CD4-positive, alpha-beta T cell treated with Interleukin-4 for 4 hours (primary cell): Measurements from ENCODE around the gene EEA1.
"Not testable (repeated sequence)": the region's sequence is repeated elsewhere in the genome, so short reads cannot be mapped to it uniquely, and the experiment has no call there.

Experiments used
- DNase-seq: peaks from one replicate; pipeline ENCODE4 v3.0.0-alpha.2; 2020

Gene EEA1

DNA sequence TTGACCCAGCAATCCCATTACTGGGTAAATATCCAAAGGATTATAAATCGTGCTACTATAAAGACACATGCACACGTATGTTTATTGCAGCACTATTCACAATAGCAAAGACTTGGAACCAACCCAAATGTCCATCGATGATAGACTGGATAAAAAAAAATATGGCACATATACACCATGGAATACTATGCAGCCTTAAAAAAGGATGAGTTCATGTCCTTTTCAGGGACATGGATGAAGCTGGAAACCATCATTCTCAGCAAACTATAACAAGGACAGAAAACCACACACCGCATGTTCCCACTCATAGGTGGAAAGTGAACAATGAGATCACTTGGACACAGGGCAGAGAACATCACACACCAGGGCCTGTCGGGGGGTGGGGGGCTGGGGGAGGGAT lies 134.7 kb downstream of the EEA1 start:
- not testable (repeated sequence) for DNase-seq

GRCh38 chr12:92786045-92786444 lies 143.1 kb downstream of the EEA1 start:
- DNase-seq = no peak

GRCh38 chr12:92785563-92785950 lies 143.5 kb downstream of the EEA1 start:
- no peak for DNase-seq

GRCh38 chr12:92784797-92785562 lies 144.1 kb downstream of the EEA1 start:
- peak; percentile 71 for DNase-seq

GRCh38 chr12:92784356-92784755 lies 144.7 kb downstream of the EEA1 start:
- DNase-seq = no peak

DNA sequence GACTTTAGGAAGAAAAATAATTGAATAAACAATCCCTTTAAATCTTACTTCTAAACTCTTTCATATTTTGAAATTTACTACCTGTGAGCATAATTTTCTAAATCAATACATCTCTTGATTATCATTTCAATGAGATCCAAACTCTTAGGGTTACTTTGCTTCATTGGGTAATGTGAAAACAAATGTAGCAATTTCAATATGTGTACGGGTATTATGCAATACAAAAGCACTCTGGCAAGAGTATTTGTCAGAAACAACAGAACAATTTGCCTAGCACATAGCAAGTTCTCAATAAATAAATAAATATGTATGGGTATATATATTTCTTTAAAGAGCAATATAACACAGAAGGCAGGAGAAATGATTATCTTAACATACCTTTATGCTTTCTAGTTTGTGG lies 149.2 kb downstream of the EEA1 start:
- no peak for DNase-seq

- no peak for DNase-seq
Measured at GRCh38 chr12:92778525-92778924, 150.6 kb downstream of the EEA1 start.

GRCh38 chr12:92775416-92775815 lies 153.7 kb downstream of the EEA1 start:
- DNase-seq = no peak

DNA sequence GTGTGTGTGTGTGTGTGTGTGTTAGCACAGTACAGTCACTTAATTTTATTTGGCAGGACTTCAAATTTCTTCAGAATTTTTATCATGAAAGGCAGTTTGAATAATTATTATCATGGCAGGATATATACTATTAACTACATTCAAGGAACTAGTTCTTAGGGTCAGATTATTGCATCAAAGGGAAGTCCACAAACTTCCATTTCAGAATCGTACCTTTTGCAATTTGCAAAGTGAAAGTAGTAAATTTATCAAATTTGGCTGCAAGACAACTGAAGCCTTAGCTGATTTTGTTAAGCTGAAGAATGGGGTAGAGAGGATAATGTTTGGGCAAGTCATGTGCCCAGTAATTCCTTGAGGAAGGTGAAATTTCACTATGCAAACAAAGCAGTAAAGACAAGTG lies 158.1 kb downstream of the EEA1 start:
- DNase-seq = no peak

- DNase-seq = no peak
Measured at GRCh38 chr12:92769124-92769901, 159.8 kb downstream of the EEA1 start.

DNA sequence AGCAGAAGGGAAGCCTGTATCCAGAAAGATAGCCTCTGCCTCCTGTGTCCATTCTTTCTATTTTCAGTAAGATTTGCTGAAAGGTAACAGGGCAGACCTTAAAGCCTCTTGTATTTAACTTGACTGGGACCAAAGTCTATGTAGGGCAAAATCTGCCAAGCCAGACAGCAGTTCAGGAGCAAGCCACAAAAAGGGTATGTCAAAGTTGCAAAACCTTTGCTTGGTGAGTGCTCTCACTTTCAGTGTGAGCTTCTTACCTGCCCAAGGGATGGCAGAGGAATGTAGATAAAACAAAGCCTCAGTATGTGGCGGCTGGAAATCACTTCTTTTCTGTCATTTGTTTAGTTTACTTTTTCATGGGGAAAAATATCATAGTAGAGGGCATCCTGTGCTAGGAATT lies 163.2 kb downstream of the EEA1 start:
- no peak for DNase-seq

GRCh38 chr12:92764831-92765230 lies 164.3 kb downstream of the EEA1 start:
- no peak for DNase-seq

- DNase-seq = no peak
Measured at GRCh38 chr12:92762773-92763172, 166.3 kb downstream of the EEA1 start.

- no peak for DNase-seq
Measured at GRCh38 chr12:92759634-92760268, 169.3 kb downstream of the EEA1 start.

- no peak for DNase-seq
Measured at GRCh38 chr12:92757597-92758121, 171.4 kb downstream of the EEA1 start.

GRCh38 chr12:92756898-92757596 lies 172.0 kb downstream of the EEA1 start:
- DNase-seq = no peak

DNA sequence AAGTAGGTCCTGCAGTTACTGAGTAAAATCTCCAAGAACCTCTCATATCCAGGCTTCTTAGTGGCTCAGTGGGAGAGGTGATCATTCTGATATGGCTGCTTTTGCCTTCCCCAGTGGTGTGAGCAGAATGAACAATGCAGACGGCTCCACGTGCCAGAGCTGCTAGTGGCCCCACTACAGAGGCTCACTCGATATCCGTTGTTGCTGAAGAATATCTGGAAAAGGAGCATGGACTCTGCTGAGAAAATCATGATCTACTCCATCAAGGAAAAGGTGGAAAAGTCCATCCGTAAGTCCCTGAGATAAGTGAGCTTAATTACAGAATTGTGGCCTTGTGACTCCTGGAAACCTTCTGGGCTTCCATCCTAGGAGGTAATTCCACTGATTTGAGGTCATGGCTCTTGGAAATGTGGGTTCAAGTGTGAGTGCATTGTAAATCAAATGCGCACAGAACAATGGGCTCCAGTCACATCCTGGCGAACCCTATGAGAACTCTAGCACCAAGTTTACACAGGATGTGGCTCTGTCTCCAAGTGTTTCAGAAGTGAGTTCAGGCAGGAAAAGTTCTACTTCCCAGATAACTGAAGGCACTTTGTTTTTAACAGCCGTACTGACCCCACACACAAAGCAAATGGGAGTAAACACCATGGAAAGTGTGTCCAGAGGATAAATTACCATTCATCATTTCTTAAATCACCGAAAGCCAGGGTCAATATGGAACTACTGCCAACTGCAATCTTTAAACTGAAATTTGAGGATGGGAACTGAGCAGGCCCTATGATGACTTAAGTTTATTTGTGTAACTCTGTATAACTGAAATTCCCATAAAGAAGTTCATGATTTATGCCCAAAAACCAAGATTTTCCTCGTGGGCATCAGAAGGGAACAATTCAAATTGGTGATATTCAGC lies 174.9 kb downstream of the EEA1 start:
- DNase-seq = no peak

DNA sequence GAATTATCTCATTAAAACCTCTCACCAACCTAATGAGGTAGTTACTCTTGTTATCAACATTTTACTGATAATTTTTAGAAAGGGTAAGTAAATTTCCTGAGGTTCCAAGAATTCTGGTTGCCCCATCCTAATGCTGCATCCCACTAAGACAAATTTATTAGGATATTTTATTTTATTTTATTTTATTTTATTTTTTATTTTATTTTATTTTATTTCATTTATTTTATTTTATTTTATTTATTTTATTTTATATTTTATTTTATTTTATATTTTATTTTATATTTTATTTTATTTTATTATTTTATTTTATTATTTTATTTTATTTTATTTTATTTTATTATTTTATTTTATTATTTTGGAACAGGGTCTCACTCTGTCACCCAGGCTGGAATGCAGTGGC lies 179.4 kb downstream of the EEA1 start:
- DNase-seq = not testable (repeated sequence)

GRCh38 chr12:92747151-92747550 lies 181.9 kb downstream of the EEA1 start:
- no peak for DNase-seq

DNA sequence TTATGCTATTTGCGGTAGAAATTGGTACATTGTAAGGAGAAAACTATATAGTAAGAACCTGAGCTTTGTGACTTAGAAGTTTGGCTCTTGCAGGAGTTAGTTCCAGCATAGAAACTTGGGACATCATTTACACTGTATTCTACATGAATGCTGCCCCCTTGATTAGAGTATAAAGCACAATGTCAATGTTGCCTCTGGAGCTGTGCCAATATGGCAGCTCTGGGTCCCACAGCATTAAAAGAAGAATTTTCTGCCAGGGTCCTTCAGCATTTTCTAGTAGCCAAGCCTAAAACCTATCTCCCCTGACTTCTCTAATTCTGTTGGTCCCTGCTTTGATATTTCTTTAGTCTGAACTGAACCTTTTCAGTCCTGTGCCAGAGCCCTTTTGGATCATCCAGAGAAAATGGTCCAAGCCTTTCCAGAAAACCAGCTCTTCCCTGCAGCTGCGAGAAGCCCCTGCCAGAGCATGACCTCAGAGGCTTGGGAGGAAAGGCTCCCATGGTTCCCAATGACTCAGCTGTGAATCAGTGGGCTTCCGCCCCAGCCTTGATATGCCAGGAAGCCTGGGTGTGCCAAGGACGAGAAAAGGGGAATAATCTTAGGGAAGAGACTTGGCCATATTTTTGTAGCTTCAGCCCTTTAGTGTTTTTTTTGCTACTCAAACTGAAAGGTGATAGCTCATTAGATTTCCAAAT lies 183.1 kb downstream of the EEA1 start:
- no peak for DNase-seq

DNA sequence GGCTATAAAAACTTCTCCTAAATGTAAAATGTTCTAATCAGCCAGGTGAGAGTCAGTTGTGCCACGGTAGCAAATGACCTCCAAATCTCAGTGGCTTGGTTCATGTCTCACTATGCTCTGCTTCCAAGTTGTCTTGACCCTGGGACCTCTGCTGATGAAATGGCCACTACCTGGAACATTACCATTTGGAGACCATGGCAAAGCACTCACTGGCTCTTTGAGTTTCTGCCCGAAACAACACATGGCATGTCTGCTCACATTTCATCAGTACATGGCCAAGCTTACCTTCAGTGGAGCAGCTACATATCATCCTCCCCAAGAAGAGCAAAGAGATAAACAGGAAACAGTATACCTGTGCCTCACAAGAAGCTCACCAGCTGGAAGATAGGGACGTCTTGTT lies 186.1 kb downstream of the EEA1 start:
- no peak for DNase-seq
